HL-60/S4 (cell line): Measurements from ENCODE around the gene CFAP100.

Experiments
- in situ Hi-C: fragments of 300-500 bp; cut with MboI; formaldehyde crosslinking; loops from 2 replicates; pipeline ENCODE4 v1.14.3; 2022; ENCODE audit warnings: low sequenced_read_pairs

Gene CFAP100

GRCh38 chr3:126373682-126374601 is 20.8 kb upstream of the CFAP100 start:
- in situ Hi-C loops = no loop called here

DNA sequence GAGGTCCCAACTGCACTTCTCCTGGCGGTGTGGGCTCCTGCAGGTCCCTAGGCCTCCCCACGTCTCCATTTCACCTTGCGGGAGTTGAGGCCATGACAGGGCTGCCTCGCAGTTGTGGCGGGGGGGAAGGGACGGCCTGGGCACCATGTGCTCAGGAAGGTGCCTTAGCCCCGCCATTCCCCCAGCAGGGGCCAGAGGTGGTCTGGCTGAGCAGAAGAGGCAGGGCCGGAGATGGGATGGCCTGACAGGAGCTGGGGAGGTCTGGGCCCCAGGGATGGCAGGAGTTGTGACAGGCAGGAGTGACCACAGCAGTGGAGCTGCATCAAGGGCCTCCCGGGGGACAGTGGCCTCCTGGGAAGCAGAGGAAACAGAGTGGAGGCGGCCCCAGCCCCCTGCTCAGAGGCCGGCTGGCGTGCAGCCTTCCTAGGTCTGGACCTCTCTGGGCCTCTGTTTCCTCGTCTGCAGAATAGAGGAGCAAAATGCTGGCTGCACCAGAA is 18.8 kb upstream of the CFAP100 start:
- in situ Hi-C loops = loop anchor here (25.0 kb wide), 2 partner anchors 114 to 239 kb away; no protein-coding TSS in a partner anchor

- in situ Hi-C loops = loop anchor here (25.0 kb wide), 2 partner anchors 114 to 239 kb away; no protein-coding TSS in a partner anchor
Observed at GRCh38 chr3:126376444-126376843, 18.3 kb upstream of the CFAP100 start.

DNA sequence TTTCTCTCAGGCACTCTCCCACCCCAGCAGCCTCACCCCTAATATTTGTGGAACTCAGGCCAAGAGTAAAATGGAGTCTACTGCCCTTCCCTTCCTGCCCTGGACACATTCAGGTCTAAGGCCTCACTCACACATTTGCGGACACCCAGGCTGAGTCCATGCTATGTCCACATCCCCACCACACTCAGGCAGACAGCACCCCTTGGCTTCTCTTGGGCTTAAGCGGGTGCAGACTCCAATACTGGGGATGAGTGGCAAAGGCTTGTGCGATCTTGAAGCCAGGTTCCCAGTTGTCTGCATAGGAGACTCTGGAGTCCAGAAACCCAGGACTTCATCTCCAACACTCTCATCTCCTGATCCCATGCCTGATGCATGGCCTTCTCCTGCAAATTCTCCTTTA is 17.5 kb upstream of the CFAP100 start:
- in situ Hi-C loops = loop anchor here (25.0 kb wide), 2 partner anchors 115 to 240 kb away; no protein-coding TSS in a partner anchor

DNA sequence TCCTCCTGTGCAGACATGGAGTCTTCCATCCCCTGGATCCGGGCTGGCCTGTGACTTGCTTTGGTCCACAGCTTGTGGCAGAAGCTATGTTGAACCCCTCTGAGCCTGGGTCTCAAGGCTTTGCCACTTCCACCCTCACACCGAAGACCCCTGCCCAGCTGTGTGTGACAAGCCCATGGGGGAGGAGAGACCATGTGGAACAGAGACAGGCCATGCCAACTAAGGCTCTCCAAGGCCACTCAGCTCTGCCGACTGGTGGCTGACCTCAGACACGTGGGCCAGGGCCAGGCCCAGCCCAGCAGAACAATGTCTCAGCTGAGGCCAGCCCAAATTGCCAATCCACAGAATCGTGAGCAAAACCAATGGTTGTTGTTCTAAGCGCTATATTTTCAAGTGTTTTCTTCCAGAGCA is 16.4 kb upstream of the CFAP100 start:
- in situ Hi-C loops = loop anchor here (25.0 kb wide), 2 partner anchors 116 to 241 kb away; no protein-coding TSS in a partner anchor

DNA sequence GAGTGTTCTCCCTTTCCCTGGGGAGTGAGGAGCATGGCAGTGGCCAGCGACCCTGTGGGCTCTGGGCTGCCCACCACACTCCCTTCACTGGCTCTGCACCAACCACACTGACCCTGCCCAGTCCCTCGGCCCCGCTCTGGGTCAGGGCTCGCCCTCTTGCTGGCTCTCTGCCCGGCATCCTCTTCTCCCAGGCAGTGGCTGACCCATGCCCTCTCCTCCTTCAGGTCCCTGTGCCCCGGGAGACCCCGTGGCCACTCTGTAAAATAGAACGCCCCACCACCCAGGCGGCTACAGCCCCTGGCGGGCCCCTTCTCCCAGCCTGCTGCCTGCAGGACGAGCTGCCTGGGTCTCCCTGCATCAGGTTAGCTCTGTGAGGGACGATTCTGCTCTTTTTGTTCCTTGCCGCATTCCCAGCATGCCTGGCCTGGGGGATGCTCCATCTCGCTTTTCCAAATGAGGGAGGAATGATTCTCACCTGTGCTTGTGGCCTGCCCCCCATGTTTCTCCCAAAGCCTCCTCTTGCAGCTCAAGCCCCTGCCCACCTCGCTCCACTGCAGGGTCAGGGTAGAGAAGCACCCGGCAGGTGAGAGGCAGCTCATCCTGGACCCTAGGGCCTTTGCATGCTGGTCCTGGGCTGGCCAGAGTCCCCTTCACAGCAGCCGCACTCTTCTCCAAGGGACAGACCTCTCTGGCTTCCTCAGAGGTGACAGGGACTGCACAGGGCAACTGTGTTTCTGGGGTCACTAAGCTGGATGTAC is 14.5 kb upstream of the CFAP100 start:
- in situ Hi-C loops = loop anchor here (25.0 kb wide), 2 partner anchors 118 to 243 kb away; no protein-coding TSS in a partner anchor

- in situ Hi-C loops = loop anchor here (25.0 kb wide), 2 partner anchors 120 to 245 kb away; no protein-coding TSS in a partner anchor
Observed at GRCh38 chr3:126381966-126382365, 12.7 kb upstream of the CFAP100 start.

GRCh38 chr3:126389112-126389793 is 5.5 kb upstream of the CFAP100 start:
- in situ Hi-C loops = loop anchor here (25.0 kb wide), 2 partner anchors 127 to 252 kb away; no protein-coding TSS in a partner anchor

DNA sequence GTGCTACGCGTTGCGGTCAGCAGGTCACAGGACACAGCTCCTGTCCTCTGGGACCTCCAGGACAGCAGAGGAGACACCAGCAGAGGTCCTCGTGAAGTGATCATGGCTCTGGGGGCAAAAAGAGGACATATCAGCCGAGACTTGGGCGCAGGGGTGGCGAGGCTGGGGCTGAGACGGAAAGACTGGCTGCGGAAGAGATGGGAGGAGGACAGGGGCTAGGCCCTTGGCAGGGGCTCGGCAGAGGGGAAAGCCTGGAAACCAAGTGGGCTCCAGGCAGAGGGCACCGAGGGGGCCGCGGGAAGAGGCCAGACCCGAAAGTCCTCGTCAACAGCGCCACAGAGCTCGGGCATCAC is 4.9 kb upstream of the CFAP100 start:
- in situ Hi-C loops = loop anchor here (25.0 kb wide), 2 partner anchors 127 to 252 kb away; no protein-coding TSS in a partner anchor

GRCh38 chr3:126390201-126390600 is 4.5 kb upstream of the CFAP100 start:
- in situ Hi-C loops = loop anchor here (25.0 kb wide), 2 partner anchors 128 to 253 kb away; no protein-coding TSS in a partner anchor

- in situ Hi-C loops = loop anchor here (25.0 kb wide), 2 partner anchors 128 to 253 kb away; no protein-coding TSS in a partner anchor
Observed at GRCh38 chr3:126390751-126391150, 4.0 kb upstream of the CFAP100 start.

- in situ Hi-C loops = loop anchor here (25.0 kb wide), 2 partner anchors 129 to 254 kb away; no protein-coding TSS in a partner anchor
Observed at GRCh38 chr3:126391631-126392030, 3.1 kb upstream of the CFAP100 start.

- in situ Hi-C loops = loop anchor here (25.0 kb wide), 2 partner anchors 130 to 255 kb away; no protein-coding TSS in a partner anchor
Observed at GRCh38 chr3:126392246-126392645, 2.5 kb upstream of the CFAP100 start.

DNA sequence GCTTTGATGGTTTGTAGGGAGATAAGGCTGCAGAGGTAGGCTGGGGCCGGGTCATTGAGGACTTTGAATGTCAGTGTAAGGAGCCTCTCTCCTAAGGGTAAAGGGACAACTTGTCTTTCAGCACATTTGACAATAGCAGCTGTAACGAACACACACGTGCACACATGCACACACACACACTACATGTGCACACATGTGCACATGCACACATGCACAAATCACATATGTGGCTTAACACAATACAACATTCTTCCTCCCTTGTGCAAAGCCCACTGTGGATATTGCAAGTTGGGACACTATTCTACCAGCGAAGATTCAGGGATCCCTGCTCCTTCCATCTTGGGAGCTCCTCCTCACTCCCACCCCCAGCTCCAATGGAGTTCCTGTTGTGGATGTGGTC is 1.1 kb upstream of the CFAP100 start:
- in situ Hi-C loops = loop anchor here (25.0 kb wide), 2 partner anchors 131 to 256 kb away; no protein-coding TSS in a partner anchor

- in situ Hi-C loops = loop anchor here (25.0 kb wide), 2 partner anchors 133 to 258 kb away; no protein-coding TSS in a partner anchor
Observed at GRCh38 chr3:126394977-126395321, 240 bp downstream of the CFAP100 start.

DNA sequence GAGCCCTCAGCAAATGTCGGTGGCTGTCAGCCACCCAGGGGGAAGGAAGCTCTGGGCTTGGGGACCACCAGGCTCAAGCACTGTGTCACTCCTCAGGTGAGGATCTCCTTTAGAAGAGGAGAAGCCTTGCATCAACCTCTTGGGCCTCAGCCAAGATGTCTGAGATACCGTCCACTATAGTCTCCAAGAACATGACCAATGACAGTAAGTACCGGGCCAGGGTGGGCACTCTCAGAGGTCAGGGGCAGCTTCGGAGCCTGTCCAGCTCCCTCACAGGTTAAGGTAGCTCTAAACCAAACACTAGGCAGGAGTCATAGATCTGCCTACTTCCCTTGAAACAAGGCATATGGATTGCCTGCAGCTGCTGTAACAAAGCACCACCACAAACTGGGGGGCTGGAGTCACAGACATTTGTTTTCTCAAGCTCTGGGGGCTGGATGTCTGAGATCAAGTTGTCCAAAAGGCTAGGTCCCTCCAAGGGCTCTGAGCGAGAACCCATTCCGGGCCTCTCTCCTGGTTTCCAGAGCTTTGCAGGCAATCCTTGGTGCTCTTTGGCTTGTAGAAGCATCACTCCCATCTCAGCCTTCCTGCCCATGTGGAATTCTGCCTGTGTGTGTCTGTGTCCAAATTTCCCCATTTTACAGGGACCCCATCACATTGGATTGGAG is 1.3 kb downstream of the CFAP100 start:
- in situ Hi-C loops = loop anchor here (25.0 kb wide), 2 partner anchors 134 to 259 kb away; no protein-coding TSS in a partner anchor

GRCh38 chr3:126396536-126396935 is 1.8 kb downstream of the CFAP100 start:
- in situ Hi-C loops = loop anchor here (25.0 kb wide), 2 partner anchors 134 to 259 kb away; no protein-coding TSS in a partner anchor

GRCh38 chr3:126397610-126398422 is 3.1 kb downstream of the CFAP100 start:
- in situ Hi-C loops = loop anchor here (25.0 kb wide), 2 partner anchors 136 to 261 kb away; no protein-coding TSS in a partner anchor
